Natural killer cell (primary cell): ENCODE measurements around the gene OLFML2B. TPM values are rescaled to one million over a fixed set of nuclear protein-coding genes. Genes with fewer than 3 reads are reported as not detected.

Source experiments
- ATAC-seq, 3 donors: fragments of 150-1000 bp in 2 of 3; fragments of 200-7000 bp in 1 of 3; cut with Tn5 transposase; 1 replicate in 1 of 3; 2 replicates in 2 of 3; pipeline ENCODE4 v1.10.0; 2021; ENCODE audit warnings: mild to moderate bottlenecking in 2 of 3, moderate library complexity in 2 of 3
- DNase-seq, 2 donors: peaks; one replicate each; pipeline versions ENCODE4 v3.0.0 to v3.0.0-alpha.2; 2013 to 2021; ENCODE audit warnings: mixed read lengths in 1 of 2
- H3K27ac ChIP-seq: one replicate; pipeline ENCODE4 v1.5.1; 2013; ENCODE audit warnings: mild to moderate bottlenecking, low read length
- H3K27me3 ChIP-seq: one replicate; pipeline ENCODE4 v1.6.1; 2013; ENCODE audit warnings: low read length; ENCODE audit not compliant: control insufficient read depth, insufficient read depth
- H3K36me3 ChIP-seq: one replicate; pipeline ENCODE4 v1.6.1; 2013; ENCODE audit warnings: low read length; ENCODE audit not compliant: control insufficient read depth, insufficient read depth
- H3K4me1 ChIP-seq: one replicate; pipeline ENCODE4 v1.6.1; 2013; ENCODE audit warnings: low read length; ENCODE audit not compliant: control insufficient read depth, insufficient read depth
- H3K4me3 ChIP-seq: one replicate; pipeline ENCODE4 v1.5.1; 2013; ENCODE audit warnings: low read length
- H3K9me3 ChIP-seq: one replicate; pipeline ENCODE4 v1.6.1; 2013; ENCODE audit warnings: low read length; ENCODE audit not compliant: control insufficient read depth, insufficient read depth
- H3K27ac Mint-ChIP-seq, 2 donors: one replicate each; pipeline ENCODE4 v1.8.0; 2022; ENCODE audit warnings: mild to moderate bottlenecking in 2 of 2, mixed read lengths in 2 of 2, moderate library complexity in 1 of 2
- H3K27me3 Mint-ChIP-seq, 2 donors: one replicate each; pipeline ENCODE4 v1.8.0; 2022; ENCODE audit warnings: low read depth in 2 of 2, mixed read lengths in 2 of 2
- H3K36me3 Mint-ChIP-seq: one replicate; pipeline ENCODE4 v1.8.0; 2022; ENCODE audit warnings: mixed read lengths
- H3K4me1 Mint-ChIP-seq, 2 donors: one replicate each; pipeline ENCODE4 v1.8.0; 2022; ENCODE audit warnings: mixed read lengths in 2 of 2
- H3K4me3 Mint-ChIP-seq: one replicate; pipeline ENCODE4 v1.8.0; 2022; ENCODE audit warnings: mild to moderate bottlenecking, moderate library complexity, mixed read lengths
- H3K9me3 Mint-ChIP-seq, 2 donors: one replicate each; pipeline ENCODE4 v1.8.0; 2022; ENCODE audit warnings: mixed read lengths in 2 of 2
- WGBS: methylation state at CpG from one replicate; pipeline ENCODE4 v1.1.7; 2013; ENCODE audit warnings: missing lambda C conversion rate; ENCODE audit not compliant: insufficient coverage; 5-methylcytosine and 5-hydroxymethylcytosine counted together
- intact Hi-C: fragments of 100-400 bp; cut with micrococcal nuclease; formaldehyde crosslinking; loops from one replicate; pipeline ENCODE4 v1.14.2; 2022
- total RNA-seq, 4 donors: library from RNA; stranded (reverse); fragments of 120-200 nt in 1 of 4; gene quantifications; one replicate each; pipeline versions ENCODE4 v1.2.3 to v1.2.4, GENCODE V29; 2013 to 2022
- TF ChIP-seq, protein P1 (sequence below): fragments of 200-600 bp; IDR thresholded peaks from one replicate; pipeline ENCODE4 v1.8.0; 2022; ENCODE audit warnings: antibody characterized with exemption

OLFML2B gene
- total RNA-seq, 3 donors from 2014 or later (not counting 1 experiment from before 2014, with no cell fraction given) = 0.33 TPM; not detected in 2

GRCh38 chr1:162008799-162009198, 14.9 kb downstream of the OLFML2B start:
- no peak for DNase-seq
- Mint-ChIP-seq H3K27ac (no peak overlapping the region), H3K9me3 (no peaks in the 10 kb centered on the region), H3K27me3 (peaks cover 13 to 15% of the 10 kb centered on the region in 2 donors), H3K4me3 (no peak overlapping the region), H3K36me3 (no peaks in the 10 kb centered on the region), H3K4me1 (no peaks in the 10 kb centered on the region)
- H3K4me3 ChIP-seq = no peak overlapping the region
- no peak for ATAC-seq
- WGBS = 85% methylated on average over 5 of the region's 5 CpGs
- intact Hi-C loops = no loop called here
- no peak overlapping the region for H3K27ac ChIP-seq
- TF ChIP-seq, protein P1, sequence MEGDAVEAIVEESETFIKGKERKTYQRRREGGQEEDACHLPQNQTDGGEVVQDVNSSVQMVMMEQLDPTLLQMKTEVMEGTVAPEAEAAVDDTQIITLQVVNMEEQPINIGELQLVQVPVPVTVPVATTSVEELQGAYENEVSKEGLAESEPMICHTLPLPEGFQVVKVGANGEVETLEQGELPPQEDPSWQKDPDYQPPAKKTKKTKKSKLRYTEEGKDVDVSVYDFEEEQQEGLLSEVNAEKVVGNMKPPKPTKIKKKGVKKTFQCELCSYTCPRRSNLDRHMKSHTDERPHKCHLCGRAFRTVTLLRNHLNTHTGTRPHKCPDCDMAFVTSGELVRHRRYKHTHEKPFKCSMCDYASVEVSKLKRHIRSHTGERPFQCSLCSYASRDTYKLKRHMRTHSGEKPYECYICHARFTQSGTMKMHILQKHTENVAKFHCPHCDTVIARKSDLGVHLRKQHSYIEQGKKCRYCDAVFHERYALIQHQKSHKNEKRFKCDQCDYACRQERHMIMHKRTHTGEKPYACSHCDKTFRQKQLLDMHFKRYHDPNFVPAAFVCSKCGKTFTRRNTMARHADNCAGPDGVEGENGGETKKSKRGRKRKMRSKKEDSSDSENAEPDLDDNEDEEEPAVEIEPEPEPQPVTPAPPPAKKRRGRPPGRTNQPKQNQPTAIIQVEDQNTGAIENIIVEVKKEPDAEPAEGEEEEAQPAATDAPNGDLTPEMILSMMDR = no peak
- no peaks in the 10 kb centered on the region for H3K9me3 ChIP-seq
- no peaks in the 10 kb centered on the region for H3K27me3 ChIP-seq
- no peaks in the 10 kb centered on the region for H3K4me1 ChIP-seq
- H3K36me3 ChIP-seq = no peaks in the 10 kb centered on the region

DNA sequence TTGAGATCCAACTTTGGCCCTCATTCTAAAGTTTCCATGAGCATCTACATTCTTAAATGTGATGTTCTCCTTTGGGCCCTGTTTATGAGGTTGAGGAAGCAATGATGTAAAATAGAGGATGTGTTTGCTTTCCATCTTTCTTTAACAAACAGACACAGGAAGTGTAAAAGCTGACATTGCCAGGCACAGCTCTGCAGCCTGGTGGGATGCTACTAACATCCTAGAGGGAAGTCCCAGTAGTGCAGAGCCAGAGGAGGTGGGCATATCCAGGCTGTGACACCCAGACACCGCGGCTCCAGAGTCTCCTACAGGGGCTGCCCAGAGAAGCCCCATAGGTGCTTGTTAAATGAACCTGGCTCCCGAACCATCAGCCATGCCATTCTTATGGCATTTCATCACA, 16.2 kb downstream of the OLFML2B start:
- peaks cover 13 to 22% of the 10 kb centered on the region in 2 donors for H3K27me3 Mint-ChIP-seq
- DNase-seq (no peak), ATAC-seq (no peak)
- Histone ChIP-seq H3K4me3 (no peak overlapping the region), H3K27me3 (no peaks in the 10 kb centered on the region), H3K9me3 (no peaks in the 10 kb centered on the region), H3K36me3 (no peaks in the 10 kb centered on the region), H3K27ac (no peak overlapping the region), H3K4me1 (no peaks in the 10 kb centered on the region)
- TF ChIP-seq, protein P1 = no peak
- H3K9me3 Mint-ChIP-seq = no peaks in the 10 kb centered on the region
- intact Hi-C loops = no loop called here
- 93% methylated on average over 3 of the region's 3 CpGs for WGBS
- H3K4me1 Mint-ChIP-seq = no peaks in the 10 kb centered on the region
- no peak overlapping the region for H3K4me3 Mint-ChIP-seq
- no peaks in the 10 kb centered on the region for H3K36me3 Mint-ChIP-seq
- no peak overlapping the region for H3K27ac Mint-ChIP-seq

DNA sequence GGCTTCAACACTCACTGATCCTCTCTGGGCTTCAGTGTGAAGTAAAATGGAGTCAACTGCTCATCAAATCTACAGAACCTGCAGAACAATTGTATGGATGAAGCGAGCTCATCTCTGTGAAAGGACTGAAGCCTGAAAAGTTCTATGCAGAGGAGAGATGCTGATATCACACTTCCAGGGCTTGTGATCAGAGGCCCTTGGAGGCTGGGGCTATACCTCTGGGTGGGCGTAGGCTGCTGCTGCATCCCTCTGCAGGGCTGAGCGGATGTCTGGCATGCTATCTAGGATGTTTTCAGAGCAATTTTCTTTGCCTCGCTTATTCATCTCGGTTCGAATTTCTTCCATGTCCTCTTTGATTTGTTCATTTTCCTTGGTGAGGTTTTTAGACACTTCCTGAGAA, 17.6 kb downstream of the OLFML2B start:
- ATAC-seq (no peak), DNase-seq (no peak)
- Mint-ChIP-seq H3K36me3 (no peaks in the 10 kb centered on the region), H3K27me3 (peaks cover 13 to 22% of the 10 kb centered on the region in 2 donors), H3K4me3 (no peak overlapping the region), H3K27ac (no peak overlapping the region), H3K4me1 (no peaks in the 10 kb centered on the region), H3K9me3 (no peaks in the 10 kb centered on the region)
- Histone ChIP-seq H3K4me3 (no peak overlapping the region), H3K27ac (no peak overlapping the region), H3K36me3 (no peaks in the 10 kb centered on the region), H3K9me3 (no peaks in the 10 kb centered on the region), H3K27me3 (no peaks in the 10 kb centered on the region), H3K4me1 (no peaks in the 10 kb centered on the region)
- intact Hi-C loops = no loop called here
- TF ChIP-seq, protein P1 = no peak
- WGBS = 82% methylated on average over 6 of the region's 6 CpGs

DNA sequence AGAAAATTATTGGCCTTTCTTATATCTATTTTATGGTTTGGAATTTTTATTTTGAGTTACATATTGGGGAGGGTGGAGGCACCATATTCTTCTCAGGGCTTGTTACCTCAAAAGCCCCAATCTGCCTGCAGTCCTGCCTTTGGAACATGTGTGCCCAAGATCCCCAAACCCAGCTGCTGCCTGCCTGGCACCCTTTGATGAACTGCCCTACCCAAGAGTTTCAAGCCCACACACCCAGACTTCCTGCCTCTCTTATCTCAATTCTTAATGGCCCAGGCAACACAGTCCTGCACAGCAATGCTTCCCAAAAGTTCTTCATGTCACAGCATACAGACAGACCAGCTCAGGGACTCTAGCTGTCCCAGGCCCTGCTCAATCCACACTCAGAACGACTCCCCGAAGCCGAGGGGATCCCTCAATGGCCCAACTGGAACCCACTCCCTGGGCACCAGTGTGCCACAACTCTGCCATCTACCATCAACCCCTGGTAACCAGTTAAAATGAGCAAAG, 19.2 kb downstream of the OLFML2B start:
- Histone ChIP-seq H3K27me3 (no peaks in the 10 kb centered on the region), H3K36me3 (no peaks in the 10 kb centered on the region), H3K9me3 (no peaks in the 10 kb centered on the region), H3K4me1 (no peaks in the 10 kb centered on the region), H3K4me3 (no peak overlapping the region), H3K27ac (no peak overlapping the region)
- H3K27ac Mint-ChIP-seq = no peak overlapping the region
- H3K4me3 Mint-ChIP-seq = no peak overlapping the region
- no peak for ATAC-seq
- H3K4me1 Mint-ChIP-seq = no peaks in the 10 kb centered on the region
- no peak for DNase-seq
- WGBS = 57% methylated on average over 3 of the region's 3 CpGs
- intact Hi-C loops = no loop called here
- H3K27me3 Mint-ChIP-seq = peaks cover 13 to 16% of the 10 kb centered on the region in 2 donors
- no peaks in the 10 kb centered on the region for H3K9me3 Mint-ChIP-seq
- TF ChIP-seq, protein P1 = no peak
- H3K36me3 Mint-ChIP-seq = no peaks in the 10 kb centered on the region
